OCI-LY7 (cell line): ENCODE results near the gene NCAM1.

Experiments
- CTCF ChIP-seq: fragments of 200-600 bp; sonication (generic); conservative IDR thresholded peaks from 2 replicates; pipeline ENCODE4 v1.5.1; 2014; ENCODE audit warnings: mild to moderate bottlenecking, antibody characterized with exemption, low read length, moderate library complexity, mixed read lengths
- EZH2phosphoT487 ChIP-seq: fragments of 200-600 bp; sonication (generic); IDR thresholded peaks from 2 replicates; pipeline ENCODE4 v1.6.1; 2018; ENCODE audit warnings: low read depth, borderline replicate concordance, mild to moderate bottlenecking, mixed run types, antibody characterized with exemption, low read length, moderate library complexity, mixed read lengths

- TF ChIP-seq CTCF = no peak
- no peak for TF ChIP-seq EZH2phosphoT487
Measured at GRCh38 chr11:113179181-113179704, 218.0 kb downstream of the NCAM1 start.
